Testis (tissue), 3 donors: ENCODE results near the gene GALNT8. TPM values are rescaled to one million over a fixed set of nuclear protein-coding genes. Genes with fewer than 3 reads are reported as not detected.

Source experiments
- DNase-seq: peaks from one replicate; pipeline ENCODE4 v3.0.0-alpha.2; 2019
- H3K27ac ChIP-seq, 2 donors: fragments of 200-600 bp; sonication (generic); one replicate each; pipeline ENCODE4 v1.5.1; 2019
- H3K27me3 ChIP-seq: fragments of 200-600 bp; sonication (generic); one replicate; pipeline ENCODE4 v1.5.1; 2019
- H3K36me3 ChIP-seq: fragments of 200-600 bp; sonication (generic); one replicate; pipeline ENCODE4 v1.5.1; 2017; ENCODE audit warnings: low read depth; ENCODE audit errors: missing control alignments
- H3K4me1 ChIP-seq: fragments of 200-600 bp; sonication (generic); one replicate; pipeline ENCODE4 v1.5.1; 2019
- H3K4me3 ChIP-seq, 2 donors: fragments of 200-600 bp; sonication (generic); one replicate each; pipeline ENCODE4 v1.5.1; 2017 to 2019
- H3K9me3 ChIP-seq: fragments of 200-600 bp; sonication (generic); one replicate; pipeline ENCODE4 v1.5.1; 2017
- POLR2A ChIP-seq: fragments of 450-650 bp; IDR thresholded peaks from one replicate; pipeline ENCODE4 v1.6.1; 2017; ENCODE audit warnings: antibody characterized with exemption, mild to moderate bottlenecking, moderate library complexity
- WGBS, 2 donors: methylation state at CpG; one replicate each; pipeline ENCODE4 v1.1.5; 2018; 5-methylcytosine and 5-hydroxymethylcytosine counted together
- intact Hi-C: fragments of 100-400 bp; cut with DNase I; formaldehyde crosslinking; loops from one replicate; pipeline ENCODE4 v1.15.1; 2023; ENCODE audit warnings: low total_unique reads
- polyA plus RNA-seq: library from polyadenylated mRNA; stranded (reverse); fragments of 350-450 nt; fragmentation: Illumina TruSeq; extraction: RNeasy Lipid Tissue Mini Kit (QIAGEN cat#74804); gene quantifications from one replicate; pipeline ENCODE4 v1.2.3, GENCODE V29; 2014; ENCODE audit warnings: low read depth, low replicate concordance; ENCODE audit not compliant: insufficient read depth
- total RNA-seq, 2 donors: library from RNA; depleted of rRNA; stranded (reverse); fragments of >200 nt; gene quantifications; one replicate each; pipeline ENCODE4 v1.2.3, GENCODE V29; 2016
- TF ChIP-seq, protein P1 (sequence below), 3 experiments: fragments of 450-650 bp in 2 of 3; fragments of 200-600 bp in 1 of 3; sonication (generic) in 1 of 3; IDR thresholded peaks; one replicate each; pipeline ENCODE4 v1.5.1; 2016 to 2019; ENCODE audit warnings: antibody characterized with exemption in 3 of 3, mild to moderate bottlenecking in 2 of 3, moderate library complexity in 1 of 3

Gene GALNT8
- total and polyA plus RNA-seq, 3 donors from 2014 or later: 7.4 to 31.1 (median 16.0) TPM

DNA sequence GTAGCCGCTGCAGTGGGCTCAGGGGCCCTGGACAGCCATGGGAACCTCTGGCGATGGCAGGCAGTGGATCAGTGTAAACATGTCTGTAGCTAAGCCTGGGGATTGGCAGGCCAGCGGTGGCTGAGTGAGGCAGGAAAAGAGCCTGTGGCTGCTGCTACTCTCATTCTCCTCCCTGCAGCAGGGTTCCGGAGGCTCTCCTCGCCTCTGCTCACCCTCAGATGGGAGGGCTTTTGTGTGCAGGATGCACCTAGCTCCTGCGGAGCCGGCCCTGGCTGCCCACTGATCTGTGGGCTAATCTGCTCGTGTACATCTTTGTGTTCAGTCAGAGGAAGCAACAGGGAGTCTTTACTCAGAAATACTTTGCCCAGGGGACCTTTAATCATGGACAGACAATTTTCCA is 59.5 kb downstream of the GALNT8 start:
- Histone ChIP-seq H3K36me3 (no peaks in the 10 kb centered on the region), H3K27me3 (no peaks in the 10 kb centered on the region), H3K4me1 (no peaks in the 10 kb centered on the region), H3K27ac (no peak overlapping the region), H3K4me3 (no peak overlapping the region), H3K9me3 (no peaks in the 10 kb centered on the region)
- DNase-seq: no peak
- intact Hi-C loops: no loop called here
- WGBS, 2 donors: 80 to 84% methylated on average over 8 of the region's 8 CpGs
- no peak for TF ChIP-seq POLR2A
- TF ChIP-seq, protein P1, sequence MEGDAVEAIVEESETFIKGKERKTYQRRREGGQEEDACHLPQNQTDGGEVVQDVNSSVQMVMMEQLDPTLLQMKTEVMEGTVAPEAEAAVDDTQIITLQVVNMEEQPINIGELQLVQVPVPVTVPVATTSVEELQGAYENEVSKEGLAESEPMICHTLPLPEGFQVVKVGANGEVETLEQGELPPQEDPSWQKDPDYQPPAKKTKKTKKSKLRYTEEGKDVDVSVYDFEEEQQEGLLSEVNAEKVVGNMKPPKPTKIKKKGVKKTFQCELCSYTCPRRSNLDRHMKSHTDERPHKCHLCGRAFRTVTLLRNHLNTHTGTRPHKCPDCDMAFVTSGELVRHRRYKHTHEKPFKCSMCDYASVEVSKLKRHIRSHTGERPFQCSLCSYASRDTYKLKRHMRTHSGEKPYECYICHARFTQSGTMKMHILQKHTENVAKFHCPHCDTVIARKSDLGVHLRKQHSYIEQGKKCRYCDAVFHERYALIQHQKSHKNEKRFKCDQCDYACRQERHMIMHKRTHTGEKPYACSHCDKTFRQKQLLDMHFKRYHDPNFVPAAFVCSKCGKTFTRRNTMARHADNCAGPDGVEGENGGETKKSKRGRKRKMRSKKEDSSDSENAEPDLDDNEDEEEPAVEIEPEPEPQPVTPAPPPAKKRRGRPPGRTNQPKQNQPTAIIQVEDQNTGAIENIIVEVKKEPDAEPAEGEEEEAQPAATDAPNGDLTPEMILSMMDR (IDR thresholded peaks at IDR 0.05): no peak

DNA sequence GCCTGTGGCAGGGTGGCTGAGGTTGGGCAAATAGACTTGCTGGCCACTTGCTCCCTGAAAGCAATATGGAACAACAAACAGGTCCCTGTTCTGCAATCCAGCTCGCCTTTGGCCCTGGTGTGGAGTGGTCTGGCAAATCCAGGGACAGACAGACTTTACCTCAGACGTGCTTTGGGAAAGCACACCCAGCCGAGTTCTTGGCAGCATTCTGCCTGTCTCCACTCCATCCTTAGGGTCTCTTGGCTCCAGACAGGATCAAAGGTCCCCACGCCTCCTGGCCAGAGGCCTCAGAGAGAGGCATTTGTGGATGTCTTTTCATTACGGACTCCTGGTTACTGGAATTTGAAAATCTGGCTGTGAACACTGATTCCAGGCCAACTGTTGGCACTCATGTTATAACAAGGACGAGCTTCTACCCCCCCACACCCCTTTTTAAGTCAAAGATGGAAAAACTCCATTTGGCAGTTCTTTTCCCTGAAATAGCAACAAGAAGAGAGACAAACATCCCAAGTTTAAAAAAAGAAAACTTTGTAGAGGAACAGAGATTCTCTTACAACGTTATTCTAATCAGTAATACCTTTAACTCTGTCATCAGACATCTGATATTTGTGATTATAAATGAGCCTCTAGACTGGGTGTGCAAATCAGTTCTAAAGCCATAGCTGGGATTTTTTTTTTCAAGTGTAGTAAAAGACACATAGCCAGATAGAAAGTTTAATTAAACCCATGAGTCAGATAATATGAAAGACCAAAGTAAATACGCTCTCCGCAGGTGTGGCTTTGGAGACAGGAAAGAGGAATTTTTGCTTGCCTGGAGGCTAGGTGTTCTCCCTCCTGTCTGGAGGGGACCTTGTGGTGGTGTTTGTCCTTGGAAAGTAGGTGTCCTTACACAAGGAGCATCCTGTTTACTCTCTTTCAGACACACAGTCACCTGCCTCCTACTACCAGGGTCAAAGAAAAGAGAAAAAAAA is 60.7 kb downstream of the GALNT8 start:
- Histone ChIP-seq H3K9me3 (no peaks in the 10 kb centered on the region), H3K4me1 (no peaks in the 10 kb centered on the region), H3K36me3 (no peaks in the 10 kb centered on the region), H3K27me3 (no peaks in the 10 kb centered on the region), H3K27ac (no peak overlapping the region), H3K4me3 (no peak overlapping the region)
- 50 to 65% methylated on average over 9 of the region's 9 CpGs for WGBS, 2 donors
- intact Hi-C loops: no loop called here
- TF ChIP-seq, protein P1 (IDR thresholded peaks at IDR 0.05): no peak
- no peak for TF ChIP-seq POLR2A
- no peak for DNase-seq

DNA sequence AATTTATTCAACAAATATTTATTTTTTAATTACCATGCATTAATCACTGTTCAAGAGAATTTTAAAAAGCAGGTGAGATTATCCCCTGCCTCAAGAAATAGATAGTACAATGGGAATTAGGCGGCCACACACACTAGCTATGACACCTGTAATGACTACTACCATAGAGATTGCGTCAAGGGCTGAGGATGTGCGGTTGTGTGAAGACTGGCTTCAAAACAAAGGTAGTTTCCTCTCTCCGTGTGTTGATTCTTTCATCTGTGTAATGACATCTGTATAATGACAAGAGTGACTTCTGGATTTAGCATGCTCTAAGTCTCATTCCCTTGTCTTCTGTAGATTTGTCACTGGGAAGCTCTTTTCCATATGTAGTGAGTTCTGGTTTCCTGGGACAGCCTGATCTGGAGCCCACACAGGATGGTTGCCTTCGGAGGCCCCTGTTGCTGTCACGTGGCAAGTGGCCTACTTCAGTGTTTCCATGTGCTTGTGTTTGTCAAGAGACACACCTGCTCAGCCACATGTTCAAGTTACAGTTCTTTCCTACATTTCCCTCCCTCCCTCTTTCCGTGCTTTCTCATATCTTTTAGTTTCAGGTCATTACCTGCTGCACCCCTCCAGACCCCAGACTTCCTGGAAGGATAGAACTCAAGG is 64.3 kb downstream of the GALNT8 start:
- H3K9me3 ChIP-seq: no peaks in the 10 kb centered on the region
- no peaks in the 10 kb centered on the region for H3K27me3 ChIP-seq
- intact Hi-C loops: no loop called here
- no peaks in the 10 kb centered on the region for H3K36me3 ChIP-seq
- no peak overlapping the region for H3K27ac ChIP-seq
- TF ChIP-seq POLR2A: no peak
- TF ChIP-seq, protein P1 (IDR thresholded peaks at IDR 0.05): no peak
- no peaks in the 10 kb centered on the region for H3K4me1 ChIP-seq
- H3K4me3 ChIP-seq: no peak overlapping the region
- 88 to 92% methylated on average over 7 of the region's 7 CpGs for WGBS, 2 donors
- no peak for DNase-seq

GRCh38 chr12:4786795-4787194 is 66.6 kb downstream of the GALNT8 start:
- no peak overlapping the region for H3K4me3 ChIP-seq
- no peaks in the 10 kb centered on the region for H3K9me3 ChIP-seq
- H3K27me3 ChIP-seq: no peaks in the 10 kb centered on the region
- no peaks in the 10 kb centered on the region for H3K36me3 ChIP-seq
- no peaks in the 10 kb centered on the region for H3K4me1 ChIP-seq
- H3K27ac ChIP-seq: no peak overlapping the region
- DNase-seq: no peak
- no peak for TF ChIP-seq POLR2A
- TF ChIP-seq, protein P1 (IDR thresholded peaks at IDR 0.05): no peak
- intact Hi-C loops: no loop called here
- WGBS, 2 donors: 79 to 91% methylated on average over 5 of the region's 5 CpGs
